IMR-90 (cell line): ENCODE data around the gene ADRA2B.

ENCODE experiments used
- CTCF ChIP-seq: conservative IDR thresholded peaks from 2 replicates; pipeline ENCODE4 v1.5.1; 2012; ENCODE audit warnings: mild to moderate bottlenecking, low read depth, low read length, improper control_type of control experiment
- RCOR1 ChIP-seq: IDR thresholded peaks from 2 replicates; pipeline ENCODE4 v1.6.1; 2012; ENCODE audit warnings: mild to moderate bottlenecking, low read length, improper control_type of control experiment; ENCODE audit not compliant: insufficient replicate concordance

- TF ChIP-seq RCOR1 (no peak), CTCF (no peak)
Observed at GRCh38 chr2:96134421-96134820, 18.1 kb upstream of the ADRA2B start.
